H9 (cell line): ENCODE results near the gene PCBD2. TPM values are rescaled to one million over a fixed set of nuclear protein-coding genes. Genes with fewer than 3 reads are reported as not detected.
"Not testable (repeated sequence)": the region's sequence is repeated elsewhere in the genome, so short reads cannot be mapped to it uniquely, and the experiment has no call there.

ENCODE experiments used
- DNase-seq: peaks from one replicate; pipeline ENCODE4 v3.0.0-alpha.2; 2017
- H2AFZ ChIP-seq: one replicate; pipeline ENCODE4 v1.6.1; 2013; ENCODE audit warnings: mild to moderate bottlenecking, low read length, control low read depth, moderate library complexity
- H2AK5ac ChIP-seq: 2 replicates; pipeline ENCODE4 v1.6.1; 2013; ENCODE audit warnings: low read length, control low read depth, mixed read lengths; ENCODE audit not compliant: insufficient read length
- H2BK120ac ChIP-seq: one replicate; pipeline ENCODE4 v1.6.1; 2013; ENCODE audit warnings: low read depth, mild to moderate bottlenecking, low read length, control low read depth, inconsistent platforms; ENCODE audit not compliant: poor library complexity, severe bottlenecking
- H2BK12ac ChIP-seq: 2 replicates; pipeline ENCODE4 v1.6.1; 2013; ENCODE audit warnings: low read length, control low read depth, mixed read lengths, low read depth; ENCODE audit not compliant: insufficient read length
- H2BK15ac ChIP-seq: 2 replicates; pipeline ENCODE4 v1.6.1; 2013; ENCODE audit warnings: low read depth, low read length, control low read depth
- H2BK20ac ChIP-seq: one replicate; pipeline ENCODE4 v1.6.1; 2013; ENCODE audit warnings: low read depth, mild to moderate bottlenecking, low read length, control low read depth, inconsistent platforms; ENCODE audit not compliant: poor library complexity, severe bottlenecking
- H2BK5ac ChIP-seq: 2 replicates; pipeline ENCODE4 v1.6.1; 2013; ENCODE audit warnings: low read length, control low read depth, mixed read lengths; ENCODE audit not compliant: insufficient read length
- H3K14ac ChIP-seq: 2 replicates; pipeline ENCODE4 v1.6.1; 2013; ENCODE audit warnings: low read length, control low read depth; ENCODE audit not compliant: insufficient read depth
- H3K18ac ChIP-seq: 2 replicates; pipeline ENCODE4 v1.6.1; 2013; ENCODE audit warnings: low read depth, mild to moderate bottlenecking, mixed read lengths, low read length, control low read depth; ENCODE audit not compliant: insufficient read length
- H3K23ac ChIP-seq: 2 replicates; pipeline ENCODE4 v1.6.1; 2013; ENCODE audit warnings: low read length, control low read depth, mixed read lengths, low read depth; ENCODE audit not compliant: insufficient read length
- H3K23me2 ChIP-seq: 2 replicates; pipeline ENCODE4 v1.6.1; 2013; ENCODE audit warnings: low read depth, mild to moderate bottlenecking, mixed read lengths, low read length, control low read depth; ENCODE audit not compliant: insufficient read length, poor library complexity, severe bottlenecking
- H3K27ac ChIP-seq: 2 replicates; pipeline ENCODE4 v1.5.1; 2013; ENCODE audit warnings: low read length, control low read depth, mixed read lengths, low read depth; ENCODE audit not compliant: insufficient read length
- H3K27me3 ChIP-seq: 2 replicates; pipeline ENCODE4 v1.6.1; 2013; ENCODE audit warnings: low read length, control low read depth, inconsistent platforms; ENCODE audit not compliant: insufficient read depth
- H3K4ac ChIP-seq: 2 replicates; pipeline ENCODE4 v1.6.1; 2013; ENCODE audit warnings: low read depth, mild to moderate bottlenecking, control low read depth, inconsistent platforms, low read length, moderate library complexity
- H3K4me1 ChIP-seq: 2 replicates; pipeline ENCODE4 v1.6.1; 2013; ENCODE audit warnings: low read length, control low read depth, inconsistent platforms; ENCODE audit not compliant: insufficient read depth
- H3K4me2 ChIP-seq: 2 replicates; pipeline ENCODE4 v1.6.1; 2013; ENCODE audit warnings: low read length, control low read depth, mixed read lengths; ENCODE audit not compliant: insufficient read length, insufficient read depth
- H3K56ac ChIP-seq: 2 replicates; pipeline ENCODE4 v1.6.1; 2013; ENCODE audit warnings: low read depth, mild to moderate bottlenecking, mixed read lengths, low read length, control low read depth; ENCODE audit not compliant: insufficient read length
- H3K79me1 ChIP-seq: 2 replicates; pipeline ENCODE4 v1.6.1; 2013; ENCODE audit warnings: low read depth, mild to moderate bottlenecking, moderate library complexity, low read length, control low read depth, inconsistent platforms; ENCODE audit not compliant: insufficient read depth, poor library complexity, severe bottlenecking
- H3K79me2 ChIP-seq: 2 replicates; pipeline ENCODE4 v1.6.1; 2013; ENCODE audit warnings: low read length, control low read depth, inconsistent platforms; ENCODE audit not compliant: insufficient read depth
- H3K9ac ChIP-seq: 2 replicates; pipeline ENCODE4 v1.6.1; 2013; ENCODE audit warnings: low read length, control low read depth, mixed read lengths; ENCODE audit not compliant: insufficient read length; ENCODE audit errors: extremely low read depth
- H3K9me3 ChIP-seq: one replicate; pipeline ENCODE4 v1.6.1; 2013; ENCODE audit warnings: low read depth, low read length, inconsistent platforms; ENCODE audit not compliant: control insufficient read depth
- H3T11ph ChIP-seq: one replicate; pipeline ENCODE4 v1.6.1; 2013; ENCODE audit warnings: mild to moderate bottlenecking, low read length, control low read depth, inconsistent platforms
- H4K20me1 ChIP-seq: one replicate; pipeline ENCODE4 v1.6.1; 2013; ENCODE audit not compliant: control insufficient read depth, insufficient read length, insufficient read depth
- H4K5ac ChIP-seq: 2 replicates; pipeline ENCODE4 v1.6.1; 2013; ENCODE audit warnings: low read depth, mild to moderate bottlenecking, mixed read lengths, low read length, control low read depth; ENCODE audit not compliant: insufficient read length
- H4K8ac ChIP-seq: replicated peaks from 2 replicates; pipeline ENCODE4 v1.6.1; 2013; ENCODE audit warnings: low read length, control low read depth, mixed read lengths, low read depth; ENCODE audit not compliant: insufficient read length
- H4K91ac ChIP-seq: 2 replicates; pipeline ENCODE4 v1.6.1; 2013; ENCODE audit warnings: low read depth, mild to moderate bottlenecking, moderate library complexity, mixed read lengths, low read length, control low read depth; ENCODE audit not compliant: insufficient read length
- H3K27ac Mint-ChIP-seq, 3 experiments: 2 replicates in 2 of 3; 3 replicates in 1 of 3; pipeline ENCODE4 v1.8.0; 2020 to 2021; ENCODE audit warnings: mixed read lengths in 3 of 3, mild to moderate bottlenecking in 1 of 3, moderate library complexity in 1 of 3
- H3K27me3 Mint-ChIP-seq: 2 replicates; pipeline ENCODE4 v1.8.0; 2021; ENCODE audit warnings: low read depth, mild to moderate bottlenecking, moderate library complexity, mixed read lengths
- H3K36me3 Mint-ChIP-seq, 3 experiments: 2 replicates in 2 of 3; 3 replicates in 1 of 3; pipeline ENCODE4 v1.8.0; 2020 to 2021; ENCODE audit warnings: low read depth in 3 of 3, mixed read lengths in 3 of 3; ENCODE audit not compliant: insufficient read depth in 1 of 3
- H3K4me1 Mint-ChIP-seq, 2 experiments: 2 replicates each; pipeline ENCODE4 v1.8.0; 2020; ENCODE audit warnings: mixed read lengths in 2 of 2
- H3K4me3 Mint-ChIP-seq, 2 experiments: 2 replicates in 1 of 2; 3 replicates in 1 of 2; pipeline ENCODE4 v1.8.0; 2020 to 2021; ENCODE audit warnings: mild to moderate bottlenecking in 2 of 2, mixed read lengths in 2 of 2, moderate library complexity in 1 of 2
- H3K9me3 Mint-ChIP-seq, 2 experiments: 2 replicates in 1 of 2; 3 replicates in 1 of 2; pipeline ENCODE4 v1.8.0; 2020; ENCODE audit warnings: mild to moderate bottlenecking in 2 of 2, mixed read lengths in 2 of 2, moderate library complexity in 1 of 2
- WGBS: extraction: QIAGEN DNeasy Blood & Tissue Kit; methylation state at CpG from one replicate; pipeline ENCODE4 v1.1.7; 2013; ENCODE audit warnings: missing lambda C conversion rate, low lambda C conversion rate, mixed read lengths; ENCODE audit not compliant: insufficient read length; ENCODE audit errors: extremely low coverage; 5-methylcytosine and 5-hydroxymethylcytosine counted together
- total RNA-seq: library from RNA; stranded (reverse); gene quantifications from 2 replicates; pipeline ENCODE4 v1.2.1, GENCODE V29; 2021
- TF ChIP-seq, protein P1 (sequence below): fragments of 200-600 bp; sonication (generic); conservative IDR thresholded peaks from 3 replicates; pipeline ENCODE4 v1.8.0; 2021; ENCODE audit warnings: antibody characterized with exemption, mild to moderate bottlenecking

PCBD2 gene
- total RNA-seq, 1 experiment from 2014 or later: 11.9 TPM

DNA sequence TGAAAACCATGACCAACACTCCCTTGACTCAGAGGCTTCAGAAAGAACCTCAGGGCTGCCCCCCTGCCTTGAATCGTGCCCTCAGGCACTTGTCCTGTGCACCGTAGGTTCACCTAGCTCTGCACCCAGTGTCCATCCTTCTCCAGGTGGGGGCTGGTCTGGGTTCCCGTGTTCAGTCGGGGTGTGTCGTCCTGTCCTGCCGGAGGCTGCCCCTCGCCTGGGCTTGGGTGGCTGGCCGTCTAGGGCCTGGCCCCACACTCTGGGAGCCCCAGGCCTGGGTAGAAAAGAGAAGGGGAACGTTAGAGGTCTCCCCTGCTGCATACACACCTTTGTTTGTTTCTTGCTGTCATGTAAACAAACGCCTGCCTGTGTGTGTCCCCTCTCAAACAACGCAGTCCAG lies 92.1 kb downstream of the PCBD2 start:
- no peak overlapping the region for H3K4me2 ChIP-seq
- H3K27ac ChIP-seq: no peak overlapping the region
- H3K4me3 Mint-ChIP-seq: no peak overlapping the region
- no peaks in the 10 kb centered on the region for H3K27me3 ChIP-seq
- TF ChIP-seq, protein P1, sequence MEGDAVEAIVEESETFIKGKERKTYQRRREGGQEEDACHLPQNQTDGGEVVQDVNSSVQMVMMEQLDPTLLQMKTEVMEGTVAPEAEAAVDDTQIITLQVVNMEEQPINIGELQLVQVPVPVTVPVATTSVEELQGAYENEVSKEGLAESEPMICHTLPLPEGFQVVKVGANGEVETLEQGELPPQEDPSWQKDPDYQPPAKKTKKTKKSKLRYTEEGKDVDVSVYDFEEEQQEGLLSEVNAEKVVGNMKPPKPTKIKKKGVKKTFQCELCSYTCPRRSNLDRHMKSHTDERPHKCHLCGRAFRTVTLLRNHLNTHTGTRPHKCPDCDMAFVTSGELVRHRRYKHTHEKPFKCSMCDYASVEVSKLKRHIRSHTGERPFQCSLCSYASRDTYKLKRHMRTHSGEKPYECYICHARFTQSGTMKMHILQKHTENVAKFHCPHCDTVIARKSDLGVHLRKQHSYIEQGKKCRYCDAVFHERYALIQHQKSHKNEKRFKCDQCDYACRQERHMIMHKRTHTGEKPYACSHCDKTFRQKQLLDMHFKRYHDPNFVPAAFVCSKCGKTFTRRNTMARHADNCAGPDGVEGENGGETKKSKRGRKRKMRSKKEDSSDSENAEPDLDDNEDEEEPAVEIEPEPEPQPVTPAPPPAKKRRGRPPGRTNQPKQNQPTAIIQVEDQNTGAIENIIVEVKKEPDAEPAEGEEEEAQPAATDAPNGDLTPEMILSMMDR: no peak
- H3K36me3 Mint-ChIP-seq: 0 out of 7 replicates have a peak, but pooled peaks cover 0 to 2% (median 0%) of the 10 kb centered on the region in 3 experiments
- no peak overlapping the region for H4K91ac ChIP-seq
- no peak overlapping the region for H3T11ph ChIP-seq
- DNase-seq: no peak
- H2BK15ac ChIP-seq: no peak overlapping the region
- H3K4me1 ChIP-seq: no peaks in the 10 kb centered on the region
- no peak overlapping the region for H2BK5ac ChIP-seq
- no peak overlapping the region for H2BK120ac ChIP-seq
- H3K23me2 ChIP-seq: no peaks in the 10 kb centered on the region
- H2AK5ac ChIP-seq: no peak overlapping the region
- no peak overlapping the region for H2AFZ ChIP-seq
- H3K27ac Mint-ChIP-seq: peak overlapping the region in 1 of 3 experiments; percentile 14; a peak in 2 of 7 replicates
- H3K56ac ChIP-seq: no peak overlapping the region
- WGBS: no CpG with 5 or more reads among the region's 11 CpGs
- H2BK12ac ChIP-seq: no peak overlapping the region
- no peak overlapping the region for H3K23ac ChIP-seq
- no peak overlapping the region for H4K8ac ChIP-seq
- H3K14ac ChIP-seq: no peak overlapping the region; the same call in 1 of the 2 replicates
- H3K79me1 ChIP-seq: no peaks in the 10 kb centered on the region
- no peaks in the 10 kb centered on the region for H3K9me3 ChIP-seq
- H3K27me3 Mint-ChIP-seq: peaks cover 24% of the 10 kb centered on the region
- H3K79me2 ChIP-seq: no peaks in the 10 kb centered on the region
- no peaks in the 10 kb centered on the region for H4K20me1 ChIP-seq
- H3K9me3 Mint-ChIP-seq: peaks cover 0 to 2% of the 10 kb centered on the region in 2 experiments; a peak in 1 of 5 replicates
- peaks cover 5 to 9% of the 10 kb centered on the region in 2 experiments; a peak in 3 of 4 replicates for H3K4me1 Mint-ChIP-seq
- no peak overlapping the region for H2BK20ac ChIP-seq
- H3K18ac ChIP-seq: no peak overlapping the region
- no peak overlapping the region for H4K5ac ChIP-seq
- no peak overlapping the region for H3K4ac ChIP-seq
- H3K9ac ChIP-seq: no peak overlapping the region

DNA sequence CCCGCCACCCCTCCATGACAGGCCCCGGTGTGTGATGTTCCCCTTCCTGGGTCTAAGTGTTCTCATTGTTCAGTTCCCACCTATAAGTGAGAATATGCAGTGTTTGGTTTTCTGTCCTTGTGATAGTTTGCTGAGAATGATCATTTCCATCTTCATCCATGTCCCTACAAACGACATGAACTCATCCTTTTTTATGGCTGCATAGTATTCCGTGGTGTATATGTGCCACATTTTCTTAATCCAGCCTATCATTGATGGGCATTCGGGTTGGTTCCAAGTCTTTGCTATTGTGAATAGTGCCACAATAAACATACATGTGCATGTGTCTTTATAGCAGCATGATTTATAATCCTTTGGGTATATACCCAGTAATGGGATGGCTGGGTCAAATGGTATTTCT lies 93.1 kb downstream of the PCBD2 start:
- H3K4me2 ChIP-seq, DNase-seq: not testable (repeated sequence)
- peaks cover 31% of the 10 kb centered on the region for H3K27me3 Mint-ChIP-seq

More for the DNA sequence above, 93.1 kb downstream of the PCBD2 start:
- not testable (repeated sequence) for H3K4me1 ChIP-seq, H3K56ac ChIP-seq, H2BK15ac ChIP-seq, H3K14ac ChIP-seq, H2BK12ac ChIP-seq, H3K4ac ChIP-seq, H3K79me1 ChIP-seq, H4K5ac ChIP-seq, H2BK120ac ChIP-seq, H3T11ph ChIP-seq, H3K4me3 Mint-ChIP-seq, H3K9me3 ChIP-seq, H2BK20ac ChIP-seq, H2BK5ac ChIP-seq, H4K8ac ChIP-seq, H3K9me3 Mint-ChIP-seq, H2AK5ac ChIP-seq, H3K36me3 Mint-ChIP-seq, H4K20me1 ChIP-seq, H3K23ac ChIP-seq, H4K91ac ChIP-seq, H3K23me2 ChIP-seq, H3K18ac ChIP-seq, H3K79me2 ChIP-seq, H3K9ac ChIP-seq, H3K27me3 ChIP-seq, H2AFZ ChIP-seq, H3K27ac ChIP-seq, H3K4me1 Mint-ChIP-seq, H3K27ac Mint-ChIP-seq
- WGBS: no CpG with 5 or more reads among the region's 5 CpGs
